GM21360 (cell line): ENCODE data around the gene CDH23.

Experiments used
- ATAC-seq: cut with Tn5 transposase; IDR thresholded peaks from one replicate; pipeline ENCODE4 v1.9.1; 2021; ENCODE audit warnings: mild to moderate bottlenecking, moderate library complexity; ENCODE audit not compliant: unreplicated experiment

Gene CDH23

GRCh38 chr10:71835671-71836595 is 439.2 kb downstream of the CDH23 start:
- ATAC-seq, result peak; percentile 85

GRCh38 chr10:71836596-71836974 is 439.9 kb downstream of the CDH23 start:
- peak; percentile 21 for ATAC-seq

GRCh38 chr10:71837098-71837827 is 440.5 kb downstream of the CDH23 start:
- ATAC-seq, result no peak

- no peak for ATAC-seq
Observed at GRCh38 chr10:71838264-71839211, 441.8 kb downstream of the CDH23 start.

- no peak for ATAC-seq
Observed at GRCh38 chr10:71840177-71840957, 443.6 kb downstream of the CDH23 start.

- ATAC-seq, result no peak
Observed at GRCh38 chr10:71840958-71841335, 444.2 kb downstream of the CDH23 start.

GRCh38 chr10:71842422-71842821 is 445.7 kb downstream of the CDH23 start:
- no peak for ATAC-seq

- no peak for ATAC-seq
Observed at GRCh38 chr10:71842856-71843686, 446.4 kb downstream of the CDH23 start.

- no peak for ATAC-seq
Observed at GRCh38 chr10:71844084-71844483, 447.4 kb downstream of the CDH23 start.

GRCh38 chr10:71844695-71845094 is 448.0 kb downstream of the CDH23 start:
- no peak for ATAC-seq

- ATAC-seq, result no peak
Observed at GRCh38 chr10:71845410-71846405, 449.0 kb downstream of the CDH23 start.

- ATAC-seq, result no peak
Observed at GRCh38 chr10:71846816-71847215, 450.1 kb downstream of the CDH23 start.

GRCh38 chr10:71847418-71847817 is 450.7 kb downstream of the CDH23 start:
- ATAC-seq, result no peak

- no peak for ATAC-seq
Observed at GRCh38 chr10:71848325-71849275, 451.9 kb downstream of the CDH23 start.

GRCh38 chr10:71849461-71849908 is 452.8 kb downstream of the CDH23 start:
- ATAC-seq, result no peak

GRCh38 chr10:71850021-71850742 is 453.5 kb downstream of the CDH23 start:
- no peak for ATAC-seq
